ENCODE data around the gene DYRK4. TPM values are rescaled to one million over a fixed set of nuclear protein-coding genes. Genes with fewer than 3 reads are reported as not detected.
A peak's percentile ranks its signal among the peaks of the same experiment; 100 is the strongest.

The DYRK4 gene
- total and polyA plus RNA-seq, 2 of the 13 experiments (the other 11 are each of a cell fraction or from before 2014, with no cell fraction given) = 29.4 to 40.2 TPM

- TF ChIP-seq ZNF597 (CRISPR knock-in tag; IDR thresholded peaks at IDR 0.05) = no peak
- TF ChIP-seq ZNF614 (CRISPR knock-in tag; IDR thresholded peaks at IDR 0.05; ENCODE audit: borderline replicate concordance) = no peak
- TF ChIP-seq PITX1 (CRISPR knock-in tag; IDR thresholded peaks at IDR 0.05) = peak; percentile 79
- no peak for TF ChIP-seq DNMT1 (CRISPR knock-in tag; IDR thresholded peaks at IDR 0.05)
- 0 out of 2 replicates have a peak, but pooled peaks have one; percentile 50 for TF ChIP-seq ZNF580 (CRISPR knock-in tag; IDR thresholded peaks at IDR 0.05; ENCODE audit: borderline replicate concordance, low read depth)
- peak; percentile 69; the same call in 1 of the 2 replicates for TF ChIP-seq ZNF788 (CRISPR knock-in tag; IDR thresholded peaks at IDR 0.05; ENCODE audit: borderline replicate concordance)
- TF ChIP-seq ZBTB25 (CRISPR knock-in tag; IDR thresholded peaks at IDR 0.05) = 0 out of 2 replicates have a peak, but pooled peaks have one; percentile 22
- no peak for TF ChIP-seq MLXIP (CRISPR knock-in tag; IDR thresholded peaks at IDR 0.05; ENCODE audit: borderline replicate concordance)
- TF ChIP-seq ZNF234 (CRISPR knock-in tag; conservative IDR thresholded peaks at IDR 0.05) = no peak
- TF ChIP-seq NKX3-1 (CRISPR knock-in tag; IDR thresholded peaks at IDR 0.05) = no peak
- no peak for TF ChIP-seq ZNF18 (CRISPR knock-in tag; IDR thresholded peaks at IDR 0.05; ENCODE audit: insufficient replicate concordance)
- no peak for TF ChIP-seq KAT7 (CRISPR knock-in tag; IDR thresholded peaks at IDR 0.05; ENCODE audit: borderline replicate concordance)
- no peak for TF ChIP-seq ZNF609 (CRISPR knock-in tag; IDR thresholded peaks at IDR 0.05; ENCODE audit: borderline replicate concordance)
- TF ChIP-seq ZNF354B (CRISPR knock-in tag; IDR thresholded peaks at IDR 0.05) = no peak
- no peak for TF ChIP-seq ZNF564 (CRISPR knock-in tag; IDR thresholded peaks at IDR 0.05)
Observed at GRCh38 chr12:4538207-4539160, 23.5 kb upstream of the DYRK4 start, which contains the start of gene RAD51AP1 (continued).
